ENCODE data around the gene ACP7. TPM values are rescaled to one million over a fixed set of nuclear protein-coding genes. Genes with fewer than 3 reads are reported as not detected.

Gene ACP7
- total RNA-seq, 2 donors from 2014 or later, result 0.80 TPM; not detected in 1

- Histone ChIP-seq H3K9me3 (no peaks in the 10 kb centered on the region), H3K27me3 (replicated peaks; ENCODE audit: insufficient read depth) (no peaks in the 10 kb centered on the region), H3K4me3 (no peak overlapping the region), H3K27ac (no peak overlapping the region), H3K4me1 (replicated peaks) (no peaks in the 10 kb centered on the region), H3K36me3 (no peaks in the 10 kb centered on the region)
- intact Hi-C loops (cut with DNase I), result no loop called here
- no peak for TF ChIP-seq POLR2AphosphoS5 (IDR thresholded peaks at IDR 0.05)
- TF ChIP-seq CTCF (IDR thresholded peaks at IDR 0.05), result no peak
- no peak for TF ChIP-seq POLR2A (IDR thresholded peaks at IDR 0.05)
- 67% methylated on average over 7 of the region's 7 CpGs for WGBS
- no peak for DNase-seq (ENCODE audit: low spot score)
Observed at GRCh38 chr19:39046037-39046821, 37.9 kb upstream of the ACP7 start.

- Histone ChIP-seq H3K9me3 (no peaks in the 10 kb centered on the region), H3K4me1 (replicated peaks) (no peaks in the 10 kb centered on the region), H3K27me3 (replicated peaks; ENCODE audit: insufficient read depth) (no peaks in the 10 kb centered on the region), H3K36me3 (no peaks in the 10 kb centered on the region), H3K27ac (no peak overlapping the region), H3K4me3 (no peak overlapping the region)
- no peak for DNase-seq (ENCODE audit: low spot score)
- 94% methylated on average over 2 of the region's 2 CpGs for WGBS
- intact Hi-C loops (cut with DNase I), result no loop called here
- TF ChIP-seq CTCF (IDR thresholded peaks at IDR 0.05) (no peak), POLR2AphosphoS5 (IDR thresholded peaks at IDR 0.05) (no peak), POLR2A (IDR thresholded peaks at IDR 0.05) (no peak)
Observed at GRCh38 chr19:39047073-39047472, 37.1 kb upstream of the ACP7 start.

- H3K36me3 ChIP-seq, result no peaks in the 10 kb centered on the region
- no peak overlapping the region for H3K4me3 ChIP-seq
- TF ChIP-seq CTCF (IDR thresholded peaks at IDR 0.05) (peak; percentile 32 to 68 (median 58)), POLR2AphosphoS5 (IDR thresholded peaks at IDR 0.05) (no peak), POLR2A (IDR thresholded peaks at IDR 0.05) (no peak)
- DNase-seq (ENCODE audit: low spot score), result peak; percentile 33
- no peaks in the 10 kb centered on the region for H3K27me3 ChIP-seq (replicated peaks; ENCODE audit: insufficient read depth)
- no peaks in the 10 kb centered on the region for H3K4me1 ChIP-seq (replicated peaks)
- no peaks in the 10 kb centered on the region for H3K9me3 ChIP-seq
- intact Hi-C loops (cut with DNase I), result no loop called here
- no peak overlapping the region for H3K27ac ChIP-seq
- 34% methylated on average over 10 of the region's 10 CpGs for WGBS
Observed at GRCh38 chr19:39052243-39052746, 31.9 kb upstream of the ACP7 start.

GRCh38 chr19:39052846-39053245 lies 31.3 kb upstream of the ACP7 start:
- H3K27me3 ChIP-seq (replicated peaks; ENCODE audit: insufficient read depth), result no peaks in the 10 kb centered on the region
- WGBS, result 89% methylated on average over 9 of the region's 9 CpGs
- no peaks in the 10 kb centered on the region for H3K4me1 ChIP-seq (replicated peaks)
- H3K4me3 ChIP-seq, result no peak overlapping the region
- no peaks in the 10 kb centered on the region for H3K36me3 ChIP-seq
- TF ChIP-seq POLR2AphosphoS5 (IDR thresholded peaks at IDR 0.05) (no peak), CTCF (IDR thresholded peaks at IDR 0.05) (no peak), POLR2A (IDR thresholded peaks at IDR 0.05) (no peak)
- H3K9me3 ChIP-seq, result no peaks in the 10 kb centered on the region
- DNase-seq (ENCODE audit: low spot score), result no peak
- intact Hi-C loops (cut with DNase I), result no loop called here
- H3K27ac ChIP-seq, result no peak overlapping the region

Data from prostate gland (tissue), 2 donors.